RWPE2 (cell line): Measurements from ENCODE around the gene PDE4B.

Experiments
- ATAC-seq: fragments of 200-7000 bp; cut with Tn5 transposase; 3 replicates; pipeline ENCODE4 v1.9.1; 2021; ENCODE audit warnings: low read depth
- DNase-seq: peaks from one replicate; pipeline ENCODE4 v3.0.0-alpha.2; 2020; ENCODE audit warnings: low spot score
- H3K27ac ChIP-seq: fragments of 450-650 bp; 2 replicates; pipeline ENCODE4 v1.5.1; 2017; ENCODE audit warnings: mild to moderate bottlenecking; ENCODE audit not compliant: poor library complexity, severe bottlenecking
- H3K27me3 ChIP-seq: fragments of 250-450 bp; sonication (Bioruptor Pico); 2 replicates; pipeline ENCODE4 v1.5.1; 2021; ENCODE audit warnings: mild to moderate bottlenecking, moderate library complexity; ENCODE audit not compliant: insufficient read depth, poor library complexity, severe bottlenecking
- H3K36me3 ChIP-seq: fragments of 250-450 bp; sonication (Bioruptor Pico); 2 replicates; pipeline ENCODE4 v1.5.1; 2020; ENCODE audit warnings: low read depth, mild to moderate bottlenecking, moderate library complexity
- H3K4me1 ChIP-seq: fragments of 250-450 bp; sonication (Bioruptor Pico); 2 replicates; pipeline ENCODE4 v1.5.1; 2021; ENCODE audit warnings: mild to moderate bottlenecking, moderate library complexity; ENCODE audit not compliant: insufficient read depth, poor library complexity, severe bottlenecking
- H3K4me3 ChIP-seq: fragments of 250-450 bp; sonication (Bioruptor Pico); 2 replicates; pipeline ENCODE4 v1.5.1; 2021; ENCODE audit warnings: mild to moderate bottlenecking, moderate library complexity; ENCODE audit not compliant: severe bottlenecking
- H3K9me3 ChIP-seq: fragments of 250-450 bp; sonication (Bioruptor Pico); 2 replicates; pipeline ENCODE4 v1.5.1; 2021; ENCODE audit warnings: mild to moderate bottlenecking, moderate library complexity; ENCODE audit not compliant: severe bottlenecking
- TF ChIP-seq, protein P1 (sequence below): fragments of 450-650 bp; IDR thresholded peaks from one replicate; pipeline ENCODE4 v1.5.1; 2017; ENCODE audit warnings: mild to moderate bottlenecking, moderate library complexity; ENCODE audit not compliant: poor library complexity, severe bottlenecking

Gene PDE4B

GRCh38 chr1:65992831-65993271 is 200.2 kb downstream of the PDE4B start:
- no peak overlapping the region for H3K27ac ChIP-seq
- no peak for DNase-seq
- no peaks in the 10 kb centered on the region for H3K4me1 ChIP-seq
- no peak overlapping the region for H3K4me3 ChIP-seq
- no peak for ATAC-seq
- peaks cover 11% of the 10 kb centered on the region for H3K27me3 ChIP-seq
- H3K36me3 ChIP-seq, result no peaks in the 10 kb centered on the region
- H3K9me3 ChIP-seq, result peaks cover 3% of the 10 kb centered on the region
- TF ChIP-seq, protein P1, sequence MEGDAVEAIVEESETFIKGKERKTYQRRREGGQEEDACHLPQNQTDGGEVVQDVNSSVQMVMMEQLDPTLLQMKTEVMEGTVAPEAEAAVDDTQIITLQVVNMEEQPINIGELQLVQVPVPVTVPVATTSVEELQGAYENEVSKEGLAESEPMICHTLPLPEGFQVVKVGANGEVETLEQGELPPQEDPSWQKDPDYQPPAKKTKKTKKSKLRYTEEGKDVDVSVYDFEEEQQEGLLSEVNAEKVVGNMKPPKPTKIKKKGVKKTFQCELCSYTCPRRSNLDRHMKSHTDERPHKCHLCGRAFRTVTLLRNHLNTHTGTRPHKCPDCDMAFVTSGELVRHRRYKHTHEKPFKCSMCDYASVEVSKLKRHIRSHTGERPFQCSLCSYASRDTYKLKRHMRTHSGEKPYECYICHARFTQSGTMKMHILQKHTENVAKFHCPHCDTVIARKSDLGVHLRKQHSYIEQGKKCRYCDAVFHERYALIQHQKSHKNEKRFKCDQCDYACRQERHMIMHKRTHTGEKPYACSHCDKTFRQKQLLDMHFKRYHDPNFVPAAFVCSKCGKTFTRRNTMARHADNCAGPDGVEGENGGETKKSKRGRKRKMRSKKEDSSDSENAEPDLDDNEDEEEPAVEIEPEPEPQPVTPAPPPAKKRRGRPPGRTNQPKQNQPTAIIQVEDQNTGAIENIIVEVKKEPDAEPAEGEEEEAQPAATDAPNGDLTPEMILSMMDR, result no peak

DNA sequence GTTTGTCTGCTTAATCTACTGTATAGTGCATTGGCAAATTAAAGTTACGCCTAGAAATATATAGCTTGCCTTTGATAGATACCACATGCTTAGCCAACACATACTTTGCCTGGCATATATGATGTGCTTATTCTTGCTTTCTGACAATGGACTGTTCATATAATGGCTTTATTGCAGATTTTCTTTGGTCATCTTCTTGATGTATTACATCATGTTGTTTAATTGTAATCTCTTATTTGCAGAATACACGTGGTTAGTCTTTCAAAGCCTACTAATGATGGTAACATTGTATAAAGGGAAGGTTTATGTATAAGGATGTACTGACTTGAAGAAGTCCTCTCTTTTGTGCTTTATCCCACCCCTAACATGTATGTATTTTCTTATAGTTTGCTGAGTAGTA is 201.5 kb downstream of the PDE4B start:
- H3K27ac ChIP-seq, result no peak overlapping the region

GRCh38 chr1:65995336-65995735 is 202.6 kb downstream of the PDE4B start:
- ATAC-seq, result no peak

More for the DNA sequence above, 201.5 kb downstream of the PDE4B start:
- H3K4me1 ChIP-seq, result no peaks in the 10 kb centered on the region
- H3K9me3 ChIP-seq, result no peaks in the 10 kb centered on the region
- TF ChIP-seq, protein P1, result no peak
- ATAC-seq (no peak), DNase-seq (no peak)
- no peak overlapping the region for H3K4me3 ChIP-seq
- no peaks in the 10 kb centered on the region for H3K36me3 ChIP-seq
- peaks cover 11% of the 10 kb centered on the region for H3K27me3 ChIP-seq

GRCh38 chr1:65995928-65996327 is 203.2 kb downstream of the PDE4B start:
- Histone ChIP-seq H3K9me3 (no peaks in the 10 kb centered on the region), H3K27ac (no peak overlapping the region), H3K4me3 (no peak overlapping the region), H3K27me3 (peaks cover 8% of the 10 kb centered on the region), H3K36me3 (no peaks in the 10 kb centered on the region), H3K4me1 (no peaks in the 10 kb centered on the region)
- TF ChIP-seq, protein P1, result no peak
- no peak for ATAC-seq
- DNase-seq, result no peak

More at GRCh38 chr1:65995336-65995735, 202.6 kb downstream of the PDE4B start:
- Histone ChIP-seq H3K4me1 (no peaks in the 10 kb centered on the region), H3K4me3 (no peak overlapping the region), H3K27ac (no peak overlapping the region), H3K9me3 (no peaks in the 10 kb centered on the region), H3K36me3 (no peaks in the 10 kb centered on the region), H3K27me3 (peaks cover 10% of the 10 kb centered on the region)
- no peak for DNase-seq
- TF ChIP-seq, protein P1, result no peak

DNA sequence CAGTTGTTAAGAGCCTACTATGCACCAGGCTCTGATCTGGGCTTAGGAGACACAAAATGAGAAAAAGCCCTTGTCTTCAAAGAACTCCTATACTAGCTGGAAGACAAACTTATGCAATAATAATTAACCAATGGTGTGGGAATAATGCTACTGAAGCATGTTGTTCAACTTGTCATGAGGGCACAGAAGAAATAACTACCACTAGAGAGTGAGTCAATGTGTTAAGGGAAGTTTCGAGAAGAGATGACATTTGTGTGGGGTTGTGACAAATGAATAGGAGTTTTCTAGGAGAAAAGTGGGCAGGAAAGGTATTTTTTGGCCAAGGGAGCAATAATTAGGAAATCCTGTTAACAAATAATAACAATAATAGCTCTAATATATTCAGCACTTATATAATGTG is 205.0 kb downstream of the PDE4B start:
- Histone ChIP-seq H3K27ac (no peak overlapping the region), H3K9me3 (no peaks in the 10 kb centered on the region), H3K27me3 (peaks cover 5% of the 10 kb centered on the region), H3K4me3 (no peak overlapping the region), H3K36me3 (no peaks in the 10 kb centered on the region), H3K4me1 (no peaks in the 10 kb centered on the region)
- ATAC-seq (no peak), DNase-seq (no peak)
- TF ChIP-seq, protein P1, result no peak
